Memory B cell (primary cell): ENCODE results near the gene ZFR2.

Source experiments
- ATAC-seq: fragments of 150-1000 bp; cut with Tn5 transposase; 2 replicates; pipeline ENCODE4 v1.10.0; 2021; ENCODE audit warnings: low read depth, mild to moderate bottlenecking, moderate library complexity
- DNase-seq, 2 donors: peaks; one replicate each; pipeline ENCODE4 v3.0.0; 2022; ENCODE audit warnings: low spot score in 2 of 2
- H3K27ac Mint-ChIP-seq: one replicate; pipeline ENCODE4 v1.8.0; 2022; ENCODE audit warnings: mild to moderate bottlenecking, moderate library complexity, mixed read lengths
- H3K27me3 Mint-ChIP-seq: one replicate; pipeline ENCODE4 v1.8.0; 2022; ENCODE audit warnings: mixed read lengths
- H3K36me3 Mint-ChIP-seq: one replicate; pipeline ENCODE4 v1.8.0; 2022; ENCODE audit warnings: mild to moderate bottlenecking, mixed read lengths
- H3K4me1 Mint-ChIP-seq: one replicate; pipeline ENCODE4 v1.8.0; 2022; ENCODE audit warnings: mixed read lengths
- H3K4me3 Mint-ChIP-seq: one replicate; pipeline ENCODE4 v1.8.0; 2022; ENCODE audit warnings: mild to moderate bottlenecking, moderate library complexity, mixed read lengths
- H3K9me3 Mint-ChIP-seq: one replicate; pipeline ENCODE4 v1.8.0; 2022; ENCODE audit warnings: mixed read lengths

The ZFR2 gene

DNA sequence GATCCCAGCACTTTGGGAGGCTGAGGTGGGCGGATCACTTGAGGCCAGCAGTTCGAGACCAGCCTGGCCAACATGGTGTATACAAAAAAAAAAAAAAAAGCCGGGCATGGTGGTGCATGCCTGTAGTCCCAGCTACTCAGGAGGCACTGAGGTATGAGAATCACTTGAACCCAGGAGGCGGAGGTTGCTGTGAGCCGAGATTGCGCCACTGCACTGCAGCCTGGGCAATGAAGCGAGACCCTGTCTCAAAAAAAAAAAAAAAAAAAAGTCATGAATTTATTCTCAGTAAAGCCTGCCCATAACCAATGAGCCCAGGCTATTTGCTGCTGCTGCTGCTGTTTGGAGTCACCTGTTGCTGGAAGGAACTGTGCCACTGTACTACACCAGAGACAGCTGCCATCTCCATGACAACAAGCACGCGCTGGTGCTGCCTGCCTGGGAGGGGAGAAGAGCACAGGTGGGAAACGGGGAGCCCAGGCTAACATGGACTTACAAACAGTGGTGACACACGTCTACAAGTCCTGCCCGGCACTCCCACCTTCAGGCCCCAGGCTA lies 11.3 kb downstream of the ZFR2 start:
- no peak overlapping the region for H3K4me3 Mint-ChIP-seq
- peak overlapping the region; percentile 74 for H3K27ac Mint-ChIP-seq
- ATAC-seq = peak; percentile 98
- H3K27me3 Mint-ChIP-seq = no peaks in the 10 kb centered on the region
- H3K9me3 Mint-ChIP-seq = peaks cover 4% of the 10 kb centered on the region
- peaks cover 8% of the 10 kb centered on the region for H3K4me1 Mint-ChIP-seq
- H3K36me3 Mint-ChIP-seq = no peaks in the 10 kb centered on the region
- peak; percentile 44 to 56 for DNase-seq

DNA sequence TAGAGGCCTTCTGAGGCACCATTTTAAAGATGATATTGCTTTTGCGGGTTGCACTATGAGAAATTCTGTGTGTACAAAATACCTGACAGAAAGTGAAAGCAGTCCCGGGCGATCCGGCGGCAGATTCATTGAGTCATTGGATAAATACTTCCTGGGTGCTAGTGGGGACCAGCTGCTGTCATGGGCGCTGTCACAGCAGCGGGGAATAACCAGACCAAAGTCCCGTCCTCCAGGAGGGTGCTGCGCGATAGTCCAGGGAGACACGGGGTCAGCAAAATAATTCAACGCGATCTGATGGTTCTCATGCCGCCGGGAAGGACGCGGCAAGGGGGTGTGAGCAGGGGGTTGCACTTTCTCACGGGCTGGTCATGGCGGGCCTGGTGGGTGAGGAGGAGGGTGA lies 13.5 kb downstream of the ZFR2 start:
- no peak for DNase-seq
- no peaks in the 10 kb centered on the region for H3K27me3 Mint-ChIP-seq

GRCh38 chr19:3852614-3853254 lies 16.1 kb downstream of the ZFR2 start:
- peak in 1 of 2 donors; percentile 35 for DNase-seq
- no peak overlapping the region for H3K4me3 Mint-ChIP-seq

More for the DNA sequence above, 13.5 kb downstream of the ZFR2 start:
- H3K36me3 Mint-ChIP-seq = peaks cover 4% of the 10 kb centered on the region
- H3K4me1 Mint-ChIP-seq = peaks cover 13% of the 10 kb centered on the region
- H3K9me3 Mint-ChIP-seq = peaks cover 4% of the 10 kb centered on the region
- ATAC-seq = no peak
- H3K4me3 Mint-ChIP-seq = no peak overlapping the region
- H3K27ac Mint-ChIP-seq = peak overlapping the region; percentile 15

DNA sequence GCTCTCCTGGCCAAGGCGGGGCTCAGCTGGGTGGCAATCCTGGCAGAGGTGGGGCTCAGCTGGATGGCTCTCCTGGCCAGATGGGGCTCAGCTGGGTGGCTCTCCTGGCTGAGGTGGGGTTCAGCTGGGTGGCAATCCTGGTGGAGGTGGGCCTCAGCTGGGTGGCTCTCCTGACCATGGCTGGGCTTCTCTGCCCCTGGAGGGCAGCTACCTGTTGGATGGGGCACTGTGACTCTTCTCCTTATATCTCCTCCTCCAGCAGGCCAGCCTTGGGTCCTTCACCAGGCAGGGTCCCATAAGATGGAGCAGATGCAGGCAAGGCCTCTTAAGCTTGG lies 16.7 kb downstream of the ZFR2 start:
- Mint-ChIP-seq H3K27me3 (no peaks in the 10 kb centered on the region), H3K9me3 (peaks cover 4% of the 10 kb centered on the region), H3K4me3 (no peak overlapping the region), H3K27ac (no peak overlapping the region), H3K4me1 (peaks cover 10% of the 10 kb centered on the region), H3K36me3 (peaks cover 4% of the 10 kb centered on the region)
- DNase-seq = no peak
- no peak for ATAC-seq

More at GRCh38 chr19:3852614-3853254, 16.1 kb downstream of the ZFR2 start:
- H3K4me1 Mint-ChIP-seq = peaks cover 13% of the 10 kb centered on the region
- no peaks in the 10 kb centered on the region for H3K27me3 Mint-ChIP-seq
- peaks cover 4% of the 10 kb centered on the region for H3K9me3 Mint-ChIP-seq
- no peak overlapping the region for H3K27ac Mint-ChIP-seq
- peaks cover 4% of the 10 kb centered on the region for H3K36me3 Mint-ChIP-seq
- peak; percentile 26 for ATAC-seq

DNA sequence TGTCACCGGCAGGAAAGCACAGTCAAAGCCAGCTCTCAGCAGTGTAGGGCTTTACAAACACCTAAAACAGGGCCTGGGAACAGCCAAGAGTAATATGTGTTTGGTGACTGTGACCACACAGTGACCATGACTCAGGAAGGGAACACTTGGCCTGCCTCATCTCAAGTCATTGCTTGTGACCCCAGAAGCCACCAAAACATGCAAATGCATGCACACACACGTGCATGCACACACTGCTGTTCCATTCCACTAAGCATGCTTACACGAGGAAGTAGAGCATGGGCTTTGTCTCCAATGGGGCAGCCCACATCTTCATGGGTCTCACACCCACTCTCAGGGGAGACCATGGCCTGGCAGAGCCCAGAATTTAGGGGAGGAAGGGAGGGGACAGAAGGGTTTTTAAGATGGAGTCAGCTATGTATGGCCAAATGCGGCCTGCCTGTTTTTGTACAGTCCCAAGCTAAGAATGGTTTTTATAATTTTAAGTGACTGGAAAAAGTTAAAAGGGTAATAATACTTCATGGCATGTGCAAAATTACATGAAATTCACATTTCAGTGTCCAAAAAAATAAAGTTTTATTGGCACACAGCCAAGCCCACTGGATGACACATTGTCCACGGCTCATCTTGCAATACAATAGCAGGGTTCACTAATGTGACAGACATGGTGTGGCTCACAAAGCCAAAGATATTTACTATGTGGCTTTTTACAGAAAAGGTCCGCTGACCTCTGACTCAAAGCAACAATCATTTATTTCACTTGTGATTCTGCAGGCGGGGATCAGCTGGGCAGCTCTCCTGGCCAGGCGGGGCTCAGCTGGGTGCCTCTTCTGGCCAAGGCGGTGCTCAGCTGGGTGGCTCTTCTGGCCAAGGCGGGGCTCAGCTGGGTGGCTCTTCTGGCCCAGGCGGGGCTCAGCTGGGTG lies 17.3 kb downstream of the ZFR2 start:
- peaks cover 4% of the 10 kb centered on the region for H3K9me3 Mint-ChIP-seq
- H3K4me3 Mint-ChIP-seq = no peak overlapping the region
- peak; percentile 18 for ATAC-seq
- H3K36me3 Mint-ChIP-seq = peaks cover 4% of the 10 kb centered on the region
- H3K4me1 Mint-ChIP-seq = peaks cover 10% of the 10 kb centered on the region
- H3K27ac Mint-ChIP-seq = no peak overlapping the region
- no peaks in the 10 kb centered on the region for H3K27me3 Mint-ChIP-seq
- DNase-seq = no peak

DNA sequence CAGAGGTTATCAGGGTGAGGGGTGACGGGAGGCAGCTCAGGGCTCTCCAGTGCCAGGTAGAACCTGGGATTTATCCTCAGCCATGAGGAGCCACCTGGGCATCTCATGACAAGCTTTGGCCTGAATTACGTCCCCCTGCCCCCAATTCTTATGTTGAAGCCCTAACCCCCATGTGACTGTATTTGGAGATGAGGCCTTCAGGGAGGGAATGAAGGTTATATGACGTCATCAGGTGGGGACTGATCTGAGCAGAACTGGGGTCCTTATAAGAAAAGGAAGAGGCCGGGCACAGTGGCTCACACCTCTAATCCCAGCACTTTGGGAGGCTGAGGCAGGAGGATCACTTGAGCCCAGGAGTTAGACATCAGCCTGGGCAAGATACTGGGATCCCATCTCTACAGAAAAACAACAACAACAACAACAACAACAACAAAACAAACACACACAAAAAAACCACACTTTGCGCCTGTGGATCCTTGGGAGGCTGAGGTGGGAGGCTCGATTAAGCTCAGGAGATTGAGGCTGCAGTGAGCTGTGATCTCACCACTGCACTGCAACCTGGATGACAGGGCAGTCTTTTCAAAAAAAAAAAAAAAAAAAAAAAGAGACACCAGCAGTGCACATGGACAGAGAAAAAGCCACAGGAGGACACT lies 18.4 kb downstream of the ZFR2 start:
- Mint-ChIP-seq H3K27ac (no peak overlapping the region), H3K36me3 (peaks cover 4% of the 10 kb centered on the region), H3K4me1 (peaks cover 7% of the 10 kb centered on the region), H3K4me3 (no peak overlapping the region), H3K27me3 (no peaks in the 10 kb centered on the region), H3K9me3 (peaks cover 2% of the 10 kb centered on the region)
- no peak for DNase-seq
- ATAC-seq = no peak

GRCh38 chr19:3849787-3850186 lies 19.1 kb downstream of the ZFR2 start:
- Mint-ChIP-seq H3K4me3 (no peak overlapping the region), H3K27ac (no peak overlapping the region), H3K4me1 (peaks cover 5% of the 10 kb centered on the region), H3K36me3 (peaks cover 4% of the 10 kb centered on the region), H3K27me3 (no peaks in the 10 kb centered on the region), H3K9me3 (no peaks in the 10 kb centered on the region)
- ATAC-seq (no peak), DNase-seq (no peak)

- DNase-seq (peak; percentile 30 to 34), ATAC-seq (peak; percentile 80)
- Mint-ChIP-seq H3K27ac (no peak overlapping the region), H3K36me3 (peaks cover 4% of the 10 kb centered on the region), H3K27me3 (no peaks in the 10 kb centered on the region), H3K4me3 (no peak overlapping the region), H3K9me3 (no peaks in the 10 kb centered on the region), H3K4me1 (peaks cover 5% of the 10 kb centered on the region)
These were observed 19.7 kb downstream of the ZFR2 start for GRCh38 chr19:3849092-3849491.

- no peak for ATAC-seq
- Mint-ChIP-seq H3K27me3 (no peaks in the 10 kb centered on the region), H3K9me3 (no peaks in the 10 kb centered on the region), H3K4me1 (no peaks in the 10 kb centered on the region), H3K27ac (no peak overlapping the region), H3K4me3 (no peak overlapping the region), H3K36me3 (no peaks in the 10 kb centered on the region)
- no peak for DNase-seq
These were observed 24.2 kb downstream of the ZFR2 start for GRCh38 chr19:3844596-3844995.

DNA sequence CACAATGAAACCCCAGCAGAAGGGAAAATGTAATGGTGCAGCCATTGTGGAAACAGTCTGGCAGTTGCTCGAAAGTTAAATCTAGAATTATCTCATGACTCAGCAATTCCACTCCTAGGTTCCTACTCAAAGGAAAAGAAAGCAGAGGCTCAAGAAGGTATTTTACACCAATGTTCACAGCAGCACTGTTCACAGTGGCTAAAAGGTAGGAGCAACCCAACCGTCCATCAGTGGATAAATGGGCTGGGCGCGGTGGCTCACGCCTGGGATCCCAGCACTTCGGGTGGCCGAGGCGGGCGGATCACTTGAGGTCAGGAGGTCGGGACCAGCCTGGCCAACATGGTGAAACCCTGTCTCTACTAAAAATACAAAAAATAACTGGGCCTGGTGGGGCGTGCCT lies 25.9 kb downstream of the ZFR2 start:
- H3K4me1 Mint-ChIP-seq = no peaks in the 10 kb centered on the region
- ATAC-seq (no peak), DNase-seq (no peak)
- H3K27ac Mint-ChIP-seq = no peak overlapping the region
- no peaks in the 10 kb centered on the region for H3K9me3 Mint-ChIP-seq
- no peaks in the 10 kb centered on the region for H3K36me3 Mint-ChIP-seq
- H3K4me3 Mint-ChIP-seq = no peak overlapping the region
- H3K27me3 Mint-ChIP-seq = no peaks in the 10 kb centered on the region

- Mint-ChIP-seq H3K27ac (no peak overlapping the region), H3K27me3 (no peaks in the 10 kb centered on the region), H3K9me3 (no peaks in the 10 kb centered on the region), H3K4me1 (no peaks in the 10 kb centered on the region), H3K36me3 (no peaks in the 10 kb centered on the region), H3K4me3 (no peak overlapping the region)
- no peak for ATAC-seq
- DNase-seq = no peak
These were observed 28.0 kb downstream of the ZFR2 start for GRCh38 chr19:3840804-3841203.

- ATAC-seq = no peak
- H3K36me3 Mint-ChIP-seq = no peaks in the 10 kb centered on the region
- H3K27ac Mint-ChIP-seq = no peak overlapping the region
- DNase-seq = no peak
- no peaks in the 10 kb centered on the region for H3K27me3 Mint-ChIP-seq
- no peaks in the 10 kb centered on the region for H3K4me1 Mint-ChIP-seq
- H3K9me3 Mint-ChIP-seq = no peaks in the 10 kb centered on the region
- H3K4me3 Mint-ChIP-seq = no peak overlapping the region
These were observed 28.9 kb downstream of the ZFR2 start for GRCh38 chr19:3839941-3840340.

DNA sequence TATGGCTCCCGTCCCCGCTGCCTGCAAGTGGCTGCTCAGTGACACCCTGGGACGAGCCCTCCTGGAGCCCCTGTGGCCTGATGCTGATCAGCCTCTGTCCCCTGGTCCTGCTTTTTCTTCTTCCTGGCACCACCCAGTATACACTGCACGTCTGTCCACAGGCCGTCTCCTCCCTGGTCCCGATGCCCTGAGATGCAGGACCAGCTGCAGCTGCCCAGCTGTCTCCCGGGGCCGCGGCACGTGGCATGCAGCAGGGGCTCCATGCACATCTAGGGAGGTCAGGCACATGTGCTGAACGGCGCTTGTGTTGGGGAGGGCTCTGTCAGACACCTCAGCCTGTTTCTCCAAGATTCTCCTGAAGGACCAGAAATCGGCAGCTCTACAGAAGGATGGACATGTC lies 30.2 kb downstream of the ZFR2 start:
- no peak overlapping the region for H3K4me3 Mint-ChIP-seq
- no peak overlapping the region for H3K27ac Mint-ChIP-seq
- DNase-seq (no peak), ATAC-seq (no peak)
- no peaks in the 10 kb centered on the region for H3K27me3 Mint-ChIP-seq
- H3K36me3 Mint-ChIP-seq = no peaks in the 10 kb centered on the region
- no peaks in the 10 kb centered on the region for H3K9me3 Mint-ChIP-seq
- no peaks in the 10 kb centered on the region for H3K4me1 Mint-ChIP-seq

- H3K27ac Mint-ChIP-seq = no peak overlapping the region
- no peaks in the 10 kb centered on the region for H3K27me3 Mint-ChIP-seq
- ATAC-seq (no peak), DNase-seq (no peak)
- no peaks in the 10 kb centered on the region for H3K36me3 Mint-ChIP-seq
- no peaks in the 10 kb centered on the region for H3K4me1 Mint-ChIP-seq
- H3K9me3 Mint-ChIP-seq = no peaks in the 10 kb centered on the region
- no peak overlapping the region for H3K4me3 Mint-ChIP-seq
These were observed 30.9 kb downstream of the ZFR2 start for GRCh38 chr19:3837922-3838321.
